CD4-positive, alpha-beta T cell (primary cell): ENCODE results near the gene HBEGF. TPM values are rescaled to one million over a fixed set of nuclear protein-coding genes. Genes with fewer than 3 reads are reported as not detected.
"Not testable (repeated sequence)": the region's sequence is repeated elsewhere in the genome, so short reads cannot be mapped to it uniquely, and the experiment has no call there.

Experiments used
- ATAC-seq: fragments of 200-7000 bp; cut with Tn5 transposase; one replicate; pipeline ENCODE4 v1.10.0; 2022; ENCODE audit warnings: mild to moderate bottlenecking; ENCODE audit not compliant: poor library complexity
- CTCF ChIA-PET: fragments of 350-600 bp; sonication (Branson Sonifier 250); formaldehyde crosslinking; loops from one replicate; lab custom pipeline; 2021; ENCODE audit warnings: antibody characterized with exemption, inconsistent platforms; lab: Charles Lee
- POLR2A ChIA-PET: fragments of 350-600 bp; sonication (Branson Sonifier 250); formaldehyde crosslinking; loops from one replicate; lab custom pipeline; 2021; ENCODE audit warnings: antibody characterized with exemption, inconsistent platforms; lab: Charles Lee
- DNase-seq, 14 experiments: peaks; one replicate each; pipeline ENCODE4 v3.0.0-alpha.2; 2013 to 2020; ENCODE audit warnings: mixed read lengths in 2 of 14
- H3K27ac ChIP-seq, 2 donors: one replicate each; pipeline versions ENCODE4 v1.5.1 to v1.7.0; 2013; ENCODE audit warnings: low read length in 2 of 2, low read depth in 1 of 2, mild to moderate bottlenecking in 1 of 2
- H3K27me3 ChIP-seq, 2 experiments: 1 replicate in 1 of 2; 2 replicates in 1 of 2; pipeline versions ENCODE4 v1.6.1 to v1.7.0; 2013; ENCODE audit warnings: low read length in 2 of 2, control low read depth in 1 of 2, mild to moderate bottlenecking in 1 of 2, moderate library complexity in 1 of 2; ENCODE audit not compliant: insufficient read depth in 2 of 2, control insufficient read depth in 1 of 2
- H3K36me3 ChIP-seq: one replicate; pipeline ENCODE4 v1.6.1; 2013; ENCODE audit warnings: low read length, control low read depth; ENCODE audit not compliant: insufficient read depth
- H3K4me1 ChIP-seq: one replicate; pipeline ENCODE4 v1.6.1; 2013; ENCODE audit warnings: low read length, control low read depth; ENCODE audit not compliant: insufficient read depth
- H3K4me3 ChIP-seq: one replicate; pipeline ENCODE4 v1.5.1; 2013; ENCODE audit warnings: mild to moderate bottlenecking, low read length, moderate library complexity
- H3K9me3 ChIP-seq, 2 experiments: 1 replicate in 1 of 2; 2 replicates in 1 of 2; pipeline versions ENCODE4 v1.6.1 to v1.7.0; 2013; ENCODE audit warnings: low read length in 2 of 2, mild to moderate bottlenecking in 2 of 2, control low read depth in 1 of 2, moderate library complexity in 1 of 2; ENCODE audit not compliant: control insufficient read depth in 1 of 2, insufficient read depth in 1 of 2
- H3K27ac Mint-ChIP-seq: one replicate; pipeline ENCODE4 v1.8.0; 2020; ENCODE audit warnings: mixed read lengths
- H3K27me3 Mint-ChIP-seq: one replicate; pipeline ENCODE4 v1.8.0; 2021; ENCODE audit warnings: mixed read lengths
- H3K36me3 Mint-ChIP-seq: one replicate; pipeline ENCODE4 v1.8.0; 2021; ENCODE audit warnings: low read depth, mixed read lengths
- H3K4me1 Mint-ChIP-seq: one replicate; pipeline ENCODE4 v1.8.0; 2021; ENCODE audit warnings: low read depth, mixed read lengths
- H3K4me3 Mint-ChIP-seq: one replicate; pipeline ENCODE4 v1.8.0; 2020; ENCODE audit warnings: mild to moderate bottlenecking, mixed read lengths
- H3K9me3 Mint-ChIP-seq: one replicate; pipeline ENCODE4 v1.8.0; 2020; ENCODE audit warnings: mixed read lengths
- CTCF ChIP-seq: fragments of 200-600 bp; IDR thresholded peaks from one replicate; pipeline ENCODE4 v1.8.0; 2022; ENCODE audit warnings: antibody characterized with exemption, mild to moderate bottlenecking
- intact Hi-C, 2 experiments: fragments of 100-400 bp; cut with DNase I in 1 of 2; cut with micrococcal nuclease in 1 of 2; formaldehyde crosslinking; loops; one replicate each; pipeline versions ENCODE4 v1.15.1 to v1.9.0; 2023 to 2025; cut with DNase I, micrococcal nuclease
- total RNA-seq, 174 experiments: library from RNA in 2 of 174; stranded (reverse) in 2 of 174; gene quantifications; one replicate each; pipeline ENCODE4 v1.2.3 and lab custom pipeline; 2021 to 2026

HBEGF gene
- total RNA-seq, 2 experiments from 2014 or later: 3.6 to 4.2 TPM

- POLR2A ChIA-PET: interaction anchor here (0.6 to 2.8 kb wide), 8 partner anchors 9 to 738 kb away, joined by 3 to 17 read pairs (median 5); partner anchors contain the start of gene ANKHD1
- no peak for ATAC-seq
- DNase-seq: no peak
- CTCF ChIA-PET: interaction anchor here (0.9 to 12.3 kb wide), 10 partner anchors 14 to 374 kb away, joined by 3 to 118 read pairs (median 4); partner anchors contain the start of genes PFDN1 and SLC4A9
- peaks cover 0 to 4% of the 10 kb centered on the region in 2 experiments for H3K27me3 ChIP-seq
- H3K4me3 ChIP-seq: peak overlapping the region; percentile 56
- Mint-ChIP-seq H3K4me3 (peak overlapping the region; percentile 83), H3K9me3 (no peaks in the 10 kb centered on the region), H3K27me3 (peaks cover 4% of the 10 kb centered on the region), H3K4me1 (peaks cover 54% of the 10 kb centered on the region), H3K27ac (no peak overlapping the region), H3K36me3 (no peaks in the 10 kb centered on the region)
- no peak for TF ChIP-seq CTCF
- no peaks in the 10 kb centered on the region for H3K36me3 ChIP-seq
- peaks cover 55% of the 10 kb centered on the region for H3K4me1 ChIP-seq
- no peak overlapping the region for H3K27ac ChIP-seq
- no peaks in the 10 kb centered on the region for H3K9me3 ChIP-seq
- intact Hi-C loops: loop anchor here (5.0 kb wide), 2 partner anchors 44 to 174 kb away; partner anchors contain the start of gene PFDN1 (in 2 of the 2)
Measured at GRCh38 chr5:140345919-140346347, 470 bp downstream of the HBEGF start.

- H3K4me3 ChIP-seq: no peak overlapping the region
- H3K4me1 Mint-ChIP-seq: peaks cover 59% of the 10 kb centered on the region
- peak overlapping the region; percentile 50 for H3K27ac Mint-ChIP-seq
- H3K36me3 ChIP-seq: no peaks in the 10 kb centered on the region
- intact Hi-C loops: loop anchor here (5.0 kb wide), 2 partner anchors 43 to 173 kb away; partner anchors contain the start of gene PFDN1 (in 2 of the 2)
- H3K9me3 Mint-ChIP-seq: no peaks in the 10 kb centered on the region
- ChIA-PET CTCF (interaction anchor here (1.0 to 12.3 kb wide), 5 partner anchors 15 to 101 kb away, joined by 3 to 118 read pairs (median 5); partner anchors contain the start of genes PFDN1 and SLC4A9), POLR2A (interaction anchor here (1.0 to 2.8 kb wide), 5 partner anchors 52 to 366 kb away, joined by 3 to 17 read pairs (median 5); partner anchors contain the start of gene EIF4EBP3)
- peaks cover 4% of the 10 kb centered on the region for H3K27me3 Mint-ChIP-seq
- peak in 2 of 14 experiments; percentile 27 for DNase-seq
- H3K27me3 ChIP-seq: peaks cover 0 to 4% of the 10 kb centered on the region in 2 experiments
- H3K27ac ChIP-seq: no peak overlapping the region
- no peak for ATAC-seq
- H3K4me3 Mint-ChIP-seq: peak overlapping the region; percentile 83
- peaks cover 56% of the 10 kb centered on the region for H3K4me1 ChIP-seq
- H3K9me3 ChIP-seq: no peaks in the 10 kb centered on the region
- no peaks in the 10 kb centered on the region for H3K36me3 Mint-ChIP-seq
- no peak for TF ChIP-seq CTCF
Measured at GRCh38 chr5:140344683-140345423, 1.6 kb downstream of the HBEGF start.

GRCh38 chr5:140343849-140344248 lies 2.6 kb downstream of the HBEGF start:
- POLR2A ChIA-PET: interaction anchor here (1.1 kb wide), 1 partner anchor 204 kb away, joined by 3 read pairs; the partner anchor contains the start of gene EIF4EBP3

More at GRCh38 chr5:140343849-140344248, 2.6 kb downstream of the HBEGF start:
- H3K9me3 Mint-ChIP-seq, intact Hi-C loops, ATAC-seq, H3K27me3 ChIP-seq, H3K36me3 ChIP-seq, H3K4me3 ChIP-seq, H3K9me3 ChIP-seq, H3K27me3 Mint-ChIP-seq, DNase-seq, H3K27ac ChIP-seq, H3K36me3 Mint-ChIP-seq: not testable (repeated sequence)
- peak overlapping the region; percentile 83 for H3K4me3 Mint-ChIP-seq
- peaks cover 59% of the 10 kb centered on the region for H3K4me1 Mint-ChIP-seq
- H3K27ac Mint-ChIP-seq: peak overlapping the region; percentile 50
- H3K4me1 ChIP-seq: peaks cover 56% of the 10 kb centered on the region
- CTCF ChIA-PET: interaction anchor here (0.6 to 2.5 kb wide), 4 partner anchors 8 to 295 kb away, joined by 3 to 9 read pairs (median 6); no protein-coding TSS in a partner anchor
